SKM-1 (cell line): ENCODE data around the gene BCDIN3D.
"Not testable (repeated sequence)": the region's sequence is repeated elsewhere in the genome, so short reads cannot be mapped to it uniquely, and the experiment has no call there.

Source experiments
- DNase-seq: peaks from one replicate; lab custom pipeline; 2025; ENCODE audit not compliant: unreplicated experiment; lab: John Stamatoyannopoulos, UW

Gene BCDIN3D

GRCh38 chr12:49842519-49843352, at the start of gene BCDIN3D:
Gene BCDIN3D, minus strand, starts transcription at chr12:49843106. Its CDS starts 19 bp downstream, at chr12:49843087.
- DNase-seq, result peak; percentile 35

GRCh38 chr12:49892084-49892731, 49.3 kb upstream of the BCDIN3D start:
- DNase-seq, result no peak

GRCh38 chr12:49891476-49891875, 48.6 kb upstream of the BCDIN3D start:
- no peak for DNase-seq

GRCh38 chr12:49891012-49891411, 48.1 kb upstream of the BCDIN3D start:
- DNase-seq, result no peak

- DNase-seq, result no peak
Measured at GRCh38 chr12:49890096-49890461, 47.2 kb upstream of the BCDIN3D start.

- no peak for DNase-seq
Measured at GRCh38 chr12:49889361-49890095, 46.6 kb upstream of the BCDIN3D start.

GRCh38 chr12:49888461-49889151, 45.7 kb upstream of the BCDIN3D start:
- no peak for DNase-seq

- DNase-seq, result no peak
Measured at GRCh38 chr12:49887536-49888401, 44.9 kb upstream of the BCDIN3D start.

GRCh38 chr12:49887091-49887490, 44.2 kb upstream of the BCDIN3D start:
- DNase-seq, result no peak

- DNase-seq, result no peak
Measured at GRCh38 chr12:49885663-49886461, 43.0 kb upstream of the BCDIN3D start.

- DNase-seq, result no peak
Measured at GRCh38 chr12:49885118-49885517, 42.2 kb upstream of the BCDIN3D start.

GRCh38 chr12:49882851-49883464, 40.1 kb upstream of the BCDIN3D start:
- DNase-seq, result no peak

GRCh38 chr12:49882248-49882850, 39.4 kb upstream of the BCDIN3D start:
- no peak for DNase-seq

GRCh38 chr12:49881415-49882247, 38.7 kb upstream of the BCDIN3D start:
- no peak for DNase-seq

GRCh38 chr12:49880756-49881414, 38.0 kb upstream of the BCDIN3D start:
- no peak for DNase-seq

GRCh38 chr12:49879065-49879464, 36.2 kb upstream of the BCDIN3D start:
- DNase-seq, result not testable (repeated sequence)

- no peak for DNase-seq
Measured at GRCh38 chr12:49878021-49878420, 35.1 kb upstream of the BCDIN3D start.
